AG10803 (cell line): ENCODE results near the gene TBXA2R.

Source experiments
- DNase-seq: peaks from one replicate; pipeline ENCODE4 v3.0.0; 2010; ENCODE audit warnings: low read depth
- H3K4me3 ChIP-seq: 2 replicates; pipeline ENCODE4 v1.5.1; 2011; ENCODE audit warnings: mild to moderate bottlenecking, low read length, control low read depth
- CTCF ChIP-seq: conservative IDR thresholded peaks from 2 replicates; pipeline ENCODE4 v1.5.1; 2011; ENCODE audit warnings: mild to moderate bottlenecking, low read length, control low read depth, inconsistent platforms

TBXA2R gene

GRCh38 chr19:3547767-3548282 is 58.9 kb downstream of the TBXA2R start:
- no peak for TF ChIP-seq CTCF
- DNase-seq = no peak
- H3K4me3 ChIP-seq = no peak overlapping the region

- H3K4me3 ChIP-seq = no peak overlapping the region
- TF ChIP-seq CTCF = peak; percentile 59
- peak; percentile 17 for DNase-seq
Measured at GRCh38 chr19:3547301-3547731, 59.4 kb downstream of the TBXA2R start.

- H3K4me3 ChIP-seq = no peak overlapping the region
- no peak for TF ChIP-seq CTCF
- DNase-seq = no peak
Measured at GRCh38 chr19:3546119-3546518, 60.6 kb downstream of the TBXA2R start.

- no peak for TF ChIP-seq CTCF
- no peak for DNase-seq
Measured at GRCh38 chr19:3545669-3546034, 61.0 kb downstream of the TBXA2R start.

GRCh38 chr19:3544742-3545668 is 61.7 kb downstream of the TBXA2R start:
- peak; percentile 42 for DNase-seq
- TF ChIP-seq CTCF = peak; percentile 89

More at GRCh38 chr19:3545669-3546034, 61.0 kb downstream of the TBXA2R start:
- H3K4me3 ChIP-seq = no peak overlapping the region

More at GRCh38 chr19:3544742-3545668, 61.7 kb downstream of the TBXA2R start:
- H3K4me3 ChIP-seq = no peak overlapping the region
